Loucy (cell line): ENCODE measurements around the gene VAT1L.

Experiments
- H2AFZ ChIP-seq: fragments of 200-600 bp; sonication (generic); 2 replicates; pipeline ENCODE4 v1.6.0; 2016; ENCODE audit warnings: antibody characterized with exemption, mild to moderate bottlenecking, low read length, moderate library complexity
- H3F3A ChIP-seq: fragments of 200-600 bp; 2 replicates; pipeline ENCODE4 v1.6.0; 2016; ENCODE audit warnings: antibody characterized with exemption, low read depth, mild to moderate bottlenecking
- H3K27me3 ChIP-seq: fragments of 200-600 bp; sonication (generic); 2 replicates; pipeline ENCODE4 v1.6.1; 2014; ENCODE audit warnings: low read length, mild to moderate bottlenecking; ENCODE audit not compliant: insufficient read depth, poor library complexity, severe bottlenecking
- H3K36me3 ChIP-seq: fragments of 200-600 bp; sonication (generic); 2 replicates; pipeline ENCODE4 v1.6.1; 2016; ENCODE audit warnings: low read length; ENCODE audit not compliant: insufficient read depth
- H3K4me1 ChIP-seq: fragments of 200-600 bp; sonication (generic); 2 replicates; pipeline ENCODE4 v1.5.1; 2014; ENCODE audit warnings: low read length, mild to moderate bottlenecking; ENCODE audit not compliant: insufficient read depth, poor library complexity, severe bottlenecking
- H3K4me2 ChIP-seq: fragments of 200-600 bp; sonication (generic); 2 replicates; pipeline ENCODE4 v1.6.0; 2014; ENCODE audit warnings: antibody characterized with exemption, low read length, low read depth, mild to moderate bottlenecking; ENCODE audit not compliant: poor library complexity, severe bottlenecking
- H3K4me3 ChIP-seq: fragments of 200-600 bp; sonication (generic); 2 replicates; pipeline ENCODE4 v1.5.1; 2014; ENCODE audit warnings: low read length, mild to moderate bottlenecking, mixed read lengths; ENCODE audit not compliant: poor library complexity, severe bottlenecking
- H3K79me2 ChIP-seq: fragments of 200-600 bp; sonication (generic); 2 replicates; pipeline ENCODE4 v1.6.1; 2014; ENCODE audit warnings: low read length; ENCODE audit not compliant: insufficient read depth
- H3K9ac ChIP-seq: fragments of 200-600 bp; sonication (generic); 2 replicates; pipeline ENCODE4 v1.6.0; 2014; ENCODE audit warnings: mild to moderate bottlenecking, low read depth, low read length, moderate library complexity; ENCODE audit not compliant: poor library complexity, severe bottlenecking
- H3K9me2 ChIP-seq: fragments of 200-600 bp; sonication (generic); replicated peaks from 2 replicates; pipeline ENCODE4 v1.6.1; 2016; ENCODE audit warnings: low read depth, low read length, mixed read lengths
- H3K9me3 ChIP-seq: fragments of 200-600 bp; sonication (generic); 2 replicates; pipeline ENCODE4 v1.6.1; 2014; ENCODE audit warnings: mild to moderate bottlenecking, antibody characterized with exemption, low read length, low read depth; ENCODE audit not compliant: insufficient read depth
- H4K20me1 ChIP-seq: fragments of 200-600 bp; sonication (generic); 2 replicates; pipeline ENCODE4 v1.6.0; 2014; ENCODE audit warnings: antibody characterized with exemption, low read length, mild to moderate bottlenecking; ENCODE audit not compliant: insufficient read depth, poor library complexity, severe bottlenecking
- CTCF ChIP-seq: fragments of 200-600 bp; sonication (generic); conservative IDR thresholded peaks from 2 replicates; pipeline ENCODE4 v1.5.1; 2014; ENCODE audit warnings: mild to moderate bottlenecking, antibody characterized with exemption, low read length
- EZH2phosphoT487 ChIP-seq: fragments of 200-600 bp; IDR thresholded peaks from 2 replicates; pipeline ENCODE4 v1.6.1; 2018; ENCODE audit warnings: antibody characterized with exemption, mild to moderate bottlenecking, moderate library complexity, borderline replicate concordance

VAT1L gene

GRCh38 chr16:77858060-77858459 lies 69.7 kb downstream of the VAT1L start:
- no peak overlapping the region for H3K4me3 ChIP-seq
- no peaks in the 10 kb centered on the region for H3K9me3 ChIP-seq
- no peak overlapping the region for H3K9ac ChIP-seq
- no peak for TF ChIP-seq CTCF
- no peak for TF ChIP-seq EZH2phosphoT487
- no peaks in the 10 kb centered on the region for H3K4me1 ChIP-seq
- H4K20me1 ChIP-seq = no peaks in the 10 kb centered on the region
- H3K79me2 ChIP-seq = no peaks in the 10 kb centered on the region
- no peak overlapping the region for H3K4me2 ChIP-seq
- H3K27me3 ChIP-seq = no peaks in the 10 kb centered on the region
- H2AFZ ChIP-seq = no peak overlapping the region
- no peaks in the 10 kb centered on the region for H3K36me3 ChIP-seq
- no peaks in the 10 kb centered on the region for H3K9me2 ChIP-seq
- H3F3A ChIP-seq = no peaks in the 10 kb centered on the region

- Histone ChIP-seq H3K9me3 (no peaks in the 10 kb centered on the region), H3K4me2 (no peak overlapping the region), H4K20me1 (no peaks in the 10 kb centered on the region), H2AFZ (no peak overlapping the region), H3K9me2 (no peaks in the 10 kb centered on the region), H3K27me3 (no peaks in the 10 kb centered on the region), H3K79me2 (no peaks in the 10 kb centered on the region), H3F3A (no peaks in the 10 kb centered on the region), H3K36me3 (no peaks in the 10 kb centered on the region), H3K4me1 (no peaks in the 10 kb centered on the region), H3K9ac (no peak overlapping the region), H3K4me3 (no peak overlapping the region)
- TF ChIP-seq CTCF (no peak), EZH2phosphoT487 (no peak)
Measured at GRCh38 chr16:77859493-77860232, 71.3 kb downstream of the VAT1L start.

GRCh38 chr16:77860953-77861352 lies 72.6 kb downstream of the VAT1L start:
- TF ChIP-seq EZH2phosphoT487 (no peak), CTCF (no peak)

More at GRCh38 chr16:77860953-77861352, 72.6 kb downstream of the VAT1L start:
- Histone ChIP-seq H3K9me2 (no peaks in the 10 kb centered on the region), H3K4me3 (no peak overlapping the region), H3K9me3 (no peaks in the 10 kb centered on the region), H3F3A (no peaks in the 10 kb centered on the region), H2AFZ (no peak overlapping the region), H3K36me3 (no peaks in the 10 kb centered on the region), H3K27me3 (no peaks in the 10 kb centered on the region), H3K79me2 (no peaks in the 10 kb centered on the region), H3K4me2 (no peak overlapping the region), H3K9ac (no peak overlapping the region), H3K4me1 (no peaks in the 10 kb centered on the region), H4K20me1 (no peaks in the 10 kb centered on the region)
